UCSD-AML1 (cell line): Measurements from ENCODE around the gene C1RL.

ENCODE experiments used
- DNase-seq: peaks from one replicate; lab custom pipeline; 2025; ENCODE audit not compliant: unreplicated experiment; lab: John Stamatoyannopoulos, UW

Gene C1RL

GRCh38 chr12:7093892-7094291, 15.1 kb downstream of the C1RL start:
- DNase-seq: no peak

DNA sequence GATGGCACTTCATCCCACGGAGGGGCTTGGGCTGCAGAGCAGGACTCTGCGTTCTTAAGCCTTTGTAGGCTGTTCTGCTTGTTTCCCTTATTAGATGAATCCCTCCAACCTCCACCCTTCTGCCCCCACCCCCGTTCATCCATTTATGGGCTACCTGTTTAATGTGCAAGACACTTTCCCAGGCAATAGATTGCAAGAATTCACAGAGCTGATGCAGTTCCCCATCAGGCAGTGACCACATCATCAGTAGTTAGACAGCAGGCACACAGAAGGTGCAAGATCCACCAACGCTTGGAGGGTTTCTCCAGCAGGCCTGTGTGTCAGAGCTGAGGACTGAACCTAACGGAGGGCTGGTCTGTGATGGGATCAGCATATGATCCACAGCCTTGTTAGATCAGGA, 15.5 kb downstream of the C1RL start:
- no peak for DNase-seq

DNA sequence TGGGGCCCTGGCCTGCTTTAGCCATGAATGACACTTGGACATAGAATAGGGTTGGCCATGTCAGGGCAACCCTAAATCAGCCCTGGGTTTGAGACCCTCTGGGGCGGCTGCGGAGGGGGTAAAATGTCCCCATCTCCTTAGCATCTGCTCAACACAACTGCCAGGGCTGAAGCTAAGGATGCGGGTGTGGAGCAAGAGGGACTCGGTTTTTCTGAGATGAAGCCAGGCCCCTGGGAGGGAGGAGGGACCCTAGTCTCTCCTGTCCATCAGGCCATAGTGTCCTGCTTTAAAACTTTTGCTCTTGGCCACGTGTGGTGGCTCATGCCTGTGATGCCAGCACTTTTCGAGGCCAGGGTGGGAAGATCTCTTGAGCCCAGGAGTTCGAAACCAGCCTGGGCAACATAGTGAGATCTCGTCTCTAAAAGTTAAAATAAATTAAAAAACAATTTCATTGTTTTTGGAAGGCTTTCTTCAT, 16.0 kb downstream of the C1RL start:
- no peak for DNase-seq

DNA sequence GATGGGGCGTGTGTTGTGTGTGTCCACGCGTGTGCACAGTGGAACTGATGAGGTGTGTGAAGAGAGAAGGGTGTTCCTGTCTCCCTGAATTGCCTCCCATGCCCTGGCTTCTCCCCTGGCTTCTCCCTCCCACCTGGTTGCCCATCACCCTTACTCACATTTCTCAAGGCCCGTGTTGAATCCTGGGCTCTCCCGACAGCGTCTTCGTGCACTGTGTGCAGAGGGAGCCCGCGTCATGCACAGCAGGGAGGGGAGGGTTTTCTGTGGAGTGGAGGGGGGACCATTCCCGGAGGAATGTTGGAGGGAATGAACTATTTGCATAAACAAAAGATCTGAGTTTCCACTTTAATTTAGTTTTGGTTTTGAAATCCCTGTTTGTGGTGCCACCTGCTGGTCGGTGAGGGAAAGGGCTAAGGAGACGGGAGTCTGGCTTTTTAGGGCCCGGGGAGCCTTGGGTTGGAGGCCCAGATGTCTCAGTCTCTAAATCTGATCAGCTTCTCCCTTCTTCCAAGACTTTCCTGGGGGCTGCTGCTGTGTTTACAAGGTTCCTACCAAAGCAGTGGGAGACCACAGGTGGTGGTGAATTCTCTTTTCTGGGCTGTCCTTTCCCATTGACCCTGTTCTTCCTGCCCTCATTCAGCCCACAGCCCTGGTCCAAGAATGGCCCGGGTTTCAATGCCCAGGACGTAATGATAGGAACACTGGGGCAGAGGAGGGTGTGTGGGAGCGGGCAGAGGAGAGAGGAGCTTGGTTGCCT, 16.6 kb downstream of the C1RL start, which contains the start of gene C1R:
C1R (minus strand) TSS at position 217 of the 757 bp plus-strand sequence; CDS start at position 160, 57 bp downstream.
- DNase-seq: peak; percentile 56

DNA sequence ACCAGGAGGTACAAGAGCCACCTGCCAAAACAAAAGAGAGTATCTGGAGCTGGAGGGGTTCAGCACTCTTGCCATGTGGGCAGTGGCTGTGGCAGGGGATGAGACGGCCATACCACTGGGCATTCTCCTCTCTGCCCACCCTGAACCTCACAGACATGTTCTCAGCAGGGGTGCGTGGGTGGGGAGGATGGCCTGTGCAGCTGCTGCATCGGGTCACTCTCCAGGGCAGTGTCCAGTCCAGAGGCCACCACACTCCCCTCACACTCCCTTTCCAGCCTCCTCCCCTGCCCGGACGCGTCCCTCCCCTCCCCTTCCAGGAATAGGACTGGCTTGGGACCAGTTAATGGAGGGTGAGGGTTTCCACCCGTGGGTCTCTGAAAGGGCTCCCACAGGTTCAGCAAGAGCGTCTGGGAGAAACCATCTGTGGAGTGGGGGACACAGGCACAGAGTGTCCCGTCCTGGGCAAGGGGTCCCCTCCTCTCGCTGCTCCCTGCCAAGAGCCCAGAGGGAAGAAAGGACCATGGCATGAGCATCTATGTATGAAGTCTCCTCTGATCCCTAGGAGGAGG, 17.3 kb downstream of the C1RL start:
- no peak for DNase-seq

GRCh38 chr12:7091171-7091570, 17.8 kb downstream of the C1RL start:
- no peak for DNase-seq

DNA sequence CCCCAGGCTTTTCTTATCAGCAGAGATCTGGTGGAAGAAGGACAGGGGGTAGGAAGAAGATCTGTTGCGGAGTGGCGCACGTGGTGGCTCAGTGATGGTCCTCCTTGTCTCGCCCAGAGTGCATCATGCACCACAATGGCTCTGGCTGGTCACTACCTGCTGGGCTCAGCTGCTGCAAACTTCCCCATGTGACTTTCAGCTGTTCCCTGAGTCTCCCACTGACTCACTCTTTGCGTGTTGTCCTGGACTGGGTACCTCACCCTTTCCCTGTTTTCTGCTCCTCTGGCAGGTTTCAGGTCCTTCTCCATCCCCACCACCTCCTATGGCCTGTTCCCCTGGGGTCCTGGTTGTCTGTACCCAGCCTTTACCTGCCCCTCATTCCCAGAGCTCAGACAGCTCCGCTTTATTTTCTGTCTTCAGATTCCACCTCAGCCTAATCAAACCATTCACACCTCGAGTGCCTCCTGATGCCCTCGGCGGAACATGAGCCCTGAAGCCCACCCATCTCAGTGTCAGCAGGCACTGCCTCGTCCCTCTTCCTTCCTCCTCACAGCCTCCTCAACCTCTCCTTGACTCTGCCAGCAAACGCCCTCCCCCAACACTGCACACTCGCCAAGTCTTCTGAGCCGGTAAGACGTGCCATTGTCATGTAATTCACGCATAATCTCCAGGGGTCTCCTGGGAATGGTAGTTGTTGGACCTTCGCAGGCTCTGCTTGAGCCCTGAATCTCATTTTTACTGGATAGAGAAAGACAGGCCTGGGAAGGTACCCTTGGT, 18.6 kb downstream of the C1RL start:
- DNase-seq: no peak

GRCh38 chr12:7089196-7089871, 19.7 kb downstream of the C1RL start:
- DNase-seq: no peak

DNA sequence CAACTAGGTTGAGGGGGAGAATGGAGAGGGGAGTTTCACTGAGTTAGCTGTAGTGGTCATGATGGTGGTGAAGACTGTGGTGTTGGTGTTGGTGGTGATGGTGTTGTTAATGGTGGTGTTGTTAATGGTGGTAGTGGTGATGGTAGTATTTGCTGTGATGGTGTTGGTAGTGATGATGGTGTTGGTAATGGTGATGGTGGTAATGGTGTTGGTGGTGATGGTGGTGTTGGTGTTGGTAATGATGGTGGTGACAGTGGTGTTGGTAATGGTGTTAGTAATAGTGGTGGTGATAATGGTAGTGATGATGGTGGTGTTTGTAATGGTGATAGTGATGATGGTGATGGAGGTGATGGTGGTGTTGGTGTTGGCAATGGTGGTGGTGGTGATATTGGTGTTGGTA, 25.9 kb downstream of the C1RL start:
- DNase-seq: no peak

GRCh38 chr12:7081037-7081436, 28.0 kb downstream of the C1RL start:
- DNase-seq: no peak

- no peak for DNase-seq
These were observed 29.2 kb downstream of the C1RL start for GRCh38 chr12:7079826-7080125.

DNA sequence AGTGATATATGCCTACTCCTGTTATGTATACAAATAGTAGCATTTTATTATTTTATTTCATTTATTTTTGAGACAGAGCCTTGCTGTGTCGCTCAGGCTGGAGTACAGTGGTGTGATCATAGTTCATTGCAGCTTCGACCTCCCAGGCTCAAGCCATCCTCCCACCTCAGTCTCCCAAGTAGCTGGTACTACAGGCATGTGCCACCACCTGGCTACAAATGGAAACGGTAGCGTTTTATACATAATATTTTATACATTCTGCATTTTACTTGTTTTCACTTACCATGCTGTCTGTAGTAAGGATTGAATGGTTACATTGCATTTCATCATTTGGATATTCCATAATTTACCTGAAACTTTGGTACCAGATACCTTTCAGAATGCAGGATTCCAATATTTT, 30.9 kb downstream of the C1RL start:
- no peak for DNase-seq

DNA sequence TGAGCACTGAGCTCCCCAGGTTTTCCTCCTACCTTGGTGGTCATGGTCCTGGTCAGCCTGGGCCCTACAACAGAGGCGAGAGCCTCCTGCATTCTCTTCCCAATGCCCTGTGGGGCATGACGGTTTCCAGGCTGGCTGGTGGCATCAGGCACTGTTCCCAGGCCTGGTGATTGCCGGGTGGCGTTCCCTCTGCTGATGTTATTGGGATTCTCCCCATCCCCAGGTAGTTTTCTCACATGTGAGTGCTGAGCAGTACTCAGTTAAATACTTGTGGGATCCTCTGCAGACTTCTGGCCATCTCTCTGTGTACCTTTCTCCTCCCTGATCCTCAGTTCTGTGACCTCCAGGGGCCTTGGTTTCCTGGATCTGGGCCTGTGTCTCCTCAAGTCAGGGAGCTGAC, 32.5 kb downstream of the C1RL start:
- no peak for DNase-seq

DNA sequence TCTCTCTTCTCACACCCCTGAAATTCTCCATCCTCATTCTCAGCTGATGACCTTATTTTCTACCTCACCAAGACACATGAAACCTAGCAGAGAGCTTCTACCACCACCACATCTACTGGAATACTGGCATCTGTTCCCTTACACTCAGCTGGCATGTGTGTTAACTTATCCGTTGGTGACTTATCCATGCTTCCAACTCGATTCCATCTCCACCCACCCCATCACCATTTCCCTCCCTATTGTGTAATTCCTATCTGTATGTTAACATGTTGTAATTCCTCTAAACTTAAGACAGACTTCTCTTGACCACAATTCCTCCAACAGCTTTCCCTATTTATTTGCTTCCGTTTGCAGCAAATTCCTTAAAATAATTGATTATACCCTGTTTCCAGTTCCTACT, 33.1 kb downstream of the C1RL start:
- no peak for DNase-seq

GRCh38 chr12:7075518-7075917, 33.5 kb downstream of the C1RL start:
- DNase-seq: no peak

GRCh38 chr12:7073946-7074345, 35.1 kb downstream of the C1RL start:
- peak; percentile 34 for DNase-seq

DNA sequence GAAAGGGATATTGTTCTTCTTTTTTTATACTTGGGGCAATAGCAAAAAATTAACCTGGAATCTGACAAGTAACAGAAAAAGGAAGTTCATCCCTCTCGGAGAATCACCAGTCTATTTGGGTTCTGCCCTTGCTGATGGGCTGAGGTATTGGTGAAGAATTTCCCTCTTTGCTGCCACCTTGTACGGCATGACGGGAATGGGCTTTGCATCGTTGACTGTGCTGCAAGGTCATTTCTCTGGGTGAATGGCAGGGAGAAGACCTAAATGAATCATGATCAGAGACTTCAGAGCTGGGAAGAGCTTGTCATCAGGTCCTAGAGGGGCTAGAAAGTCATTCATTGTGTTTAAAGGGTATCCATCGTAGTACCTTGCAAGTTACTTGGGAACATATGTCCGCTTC, 36.5 kb downstream of the C1RL start:
- no peak for DNase-seq

DNA sequence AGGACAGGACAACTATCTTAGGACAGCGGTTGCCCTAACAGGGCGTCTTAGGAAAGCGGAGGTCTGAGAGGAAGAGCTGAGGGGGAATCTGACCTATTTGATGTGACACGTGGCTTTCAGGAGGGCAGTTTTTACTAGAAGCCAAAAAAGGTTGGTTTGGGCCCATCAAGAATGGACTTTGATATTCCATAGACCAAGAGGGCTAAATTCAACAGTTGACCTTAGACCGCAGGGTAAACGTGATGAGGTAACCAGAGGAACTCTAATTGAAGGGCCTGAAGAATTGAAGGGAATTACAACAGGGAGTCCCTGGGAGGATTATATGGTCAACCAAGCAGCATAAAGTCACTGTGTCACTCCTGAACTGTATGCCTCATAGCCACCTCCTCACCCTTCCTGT, 37.0 kb downstream of the C1RL start:
- DNase-seq: no peak

- no peak for DNase-seq
These were observed 39.6 kb downstream of the C1RL start for GRCh38 chr12:7069386-7069785.

GRCh38 chr12:7068994-7069346, 40.0 kb downstream of the C1RL start:
- DNase-seq: no peak

- DNase-seq: peak; percentile 55
These were observed 40.6 kb downstream of the C1RL start for GRCh38 chr12:7068240-7068993.
